Osteocyte (in vitro differentiated cells): ENCODE measurements around the gene YPEL1. TPM values are rescaled to one million over a fixed set of nuclear protein-coding genes. Genes with fewer than 3 reads are reported as not detected.
A peak's percentile ranks its signal among the peaks of the same experiment; 100 is the strongest.

ENCODE experiments used
- DNase-seq: peaks from one replicate; pipeline ENCODE4 v3.0.0; 2021; ENCODE audit warnings: mixed read lengths; ENCODE audit not compliant: unreplicated experiment; ENCODE audit errors: extremely low spot score
- H3K27ac Mint-ChIP-seq: one replicate; pipeline ENCODE4 v1.8.0; 2021; ENCODE audit warnings: mild to moderate bottlenecking, mixed read lengths; ENCODE audit not compliant: unreplicated experiment
- H3K27me3 Mint-ChIP-seq: one replicate; pipeline ENCODE4 v1.8.0; 2021; ENCODE audit warnings: mixed read lengths; ENCODE audit not compliant: unreplicated experiment
- H3K36me3 Mint-ChIP-seq: one replicate; pipeline ENCODE4 v1.8.0; 2021; ENCODE audit warnings: mixed read lengths; ENCODE audit not compliant: unreplicated experiment
- H3K4me1 Mint-ChIP-seq: one replicate; pipeline ENCODE4 v1.8.0; 2021; ENCODE audit warnings: mixed read lengths; ENCODE audit not compliant: unreplicated experiment
- H3K4me3 Mint-ChIP-seq: one replicate; pipeline ENCODE4 v1.8.0; 2021; ENCODE audit warnings: mild to moderate bottlenecking, moderate library complexity, mixed read lengths; ENCODE audit not compliant: unreplicated experiment
- H3K9me3 Mint-ChIP-seq: one replicate; pipeline ENCODE4 v1.8.0; 2021; ENCODE audit warnings: mixed read lengths; ENCODE audit not compliant: unreplicated experiment
- CTCF ChIP-seq: fragments of 200-600 bp; sonication (generic); IDR thresholded peaks from 2 replicates; pipeline ENCODE4 v1.5.0; 2021; ENCODE audit warnings: antibody characterized with exemption, mild to moderate bottlenecking, moderate library complexity
- total RNA-seq: library from RNA; stranded (reverse); gene quantifications from 2 replicates; pipeline ENCODE4 v1.2.1, GENCODE V29; 2021

The YPEL1 gene
- total RNA-seq, 1 donor from 2014 or later: 14.7 TPM

DNA sequence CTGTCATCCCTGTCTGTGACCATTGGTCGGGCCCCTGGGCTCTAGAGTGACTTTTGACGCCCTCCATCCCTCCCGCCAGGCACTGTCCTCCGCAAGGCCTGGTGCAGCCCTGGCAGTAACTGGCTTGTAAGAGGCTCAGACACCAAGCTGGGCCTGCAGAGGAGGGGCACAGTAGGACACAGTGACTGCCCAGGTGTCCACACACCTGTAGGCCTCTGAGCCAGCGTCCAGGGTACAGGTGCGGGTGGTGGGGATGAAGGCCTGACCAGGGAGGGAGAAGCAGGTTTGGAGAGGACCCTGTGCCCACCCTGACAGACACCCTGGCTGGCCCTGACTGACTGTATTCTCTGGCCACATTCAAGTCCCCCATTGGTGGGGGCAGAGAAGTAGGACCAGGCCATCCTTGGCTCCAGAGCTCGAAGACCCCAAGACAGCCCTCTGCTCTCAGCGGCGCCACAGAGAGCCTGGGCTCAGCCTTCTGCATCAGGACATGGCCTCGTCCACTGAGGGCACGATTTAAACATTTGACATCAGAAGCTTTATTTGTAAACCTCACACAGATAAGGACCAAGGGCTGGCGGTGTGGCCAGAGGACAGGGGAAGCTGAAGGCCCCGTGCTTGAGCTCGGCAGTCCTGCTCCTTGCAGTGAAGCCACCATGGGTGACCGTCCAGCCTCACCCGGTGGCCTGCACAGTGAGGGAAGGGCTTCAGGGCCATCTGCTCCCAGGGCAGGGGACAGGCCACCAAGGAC, 38.4 kb downstream of the YPEL1 start:
- DNase-seq: no peak
- Mint-ChIP-seq H3K9me3 (no peaks in the 10 kb centered on the region), H3K36me3 (peaks cover 34% of the 10 kb centered on the region), H3K4me3 (no peak overlapping the region), H3K27ac (peak overlapping the region; percentile 90), H3K4me1 (peaks cover 47% of the 10 kb centered on the region), H3K27me3 (no peaks in the 10 kb centered on the region)
- TF ChIP-seq CTCF: no peak

- no peak for TF ChIP-seq CTCF
- peaks cover 47% of the 10 kb centered on the region for H3K4me1 Mint-ChIP-seq
- peaks cover 30% of the 10 kb centered on the region for H3K36me3 Mint-ChIP-seq
- H3K27me3 Mint-ChIP-seq: no peaks in the 10 kb centered on the region
- no peak for DNase-seq
- no peak overlapping the region for H3K27ac Mint-ChIP-seq
- no peak overlapping the region for H3K4me3 Mint-ChIP-seq
- no peaks in the 10 kb centered on the region for H3K9me3 Mint-ChIP-seq
Observed at GRCh38 chr22:21696115-21696514, 39.5 kb downstream of the YPEL1 start.

DNA sequence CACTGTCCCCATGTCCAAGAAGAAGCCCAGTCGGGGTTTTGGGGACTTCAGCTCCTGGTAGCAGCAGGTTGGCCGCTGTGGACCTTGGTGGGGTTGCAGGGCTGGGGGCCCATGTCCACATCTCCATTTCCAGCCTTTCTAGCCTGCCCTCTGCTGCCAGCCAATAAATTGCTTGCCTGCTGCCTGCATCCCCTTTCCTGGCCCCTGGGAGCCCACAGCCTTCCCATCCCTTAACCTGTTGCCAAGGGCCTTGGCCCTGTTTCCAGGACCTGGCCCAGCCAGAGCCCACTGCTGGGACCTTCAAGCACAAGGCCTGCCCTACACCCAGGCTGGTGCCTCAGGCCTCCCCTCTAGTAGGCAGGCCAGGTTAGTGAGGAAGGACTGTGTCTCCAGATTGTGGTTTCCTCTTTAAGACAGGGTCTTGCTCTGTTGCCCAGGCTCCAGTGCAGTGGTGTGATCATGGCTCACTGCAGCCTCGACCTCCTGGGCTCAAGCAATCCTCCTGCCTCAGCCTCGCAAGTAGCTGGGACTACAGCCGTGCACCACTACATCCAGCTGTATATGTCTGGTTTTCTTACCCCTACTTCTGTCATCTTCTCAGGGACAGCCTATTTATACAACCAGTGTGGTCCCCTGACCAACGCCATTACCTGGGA, 40.0 kb downstream of the YPEL1 start:
- Mint-ChIP-seq H3K27me3 (no peaks in the 10 kb centered on the region), H3K27ac (no peak overlapping the region), H3K4me1 (peaks cover 48% of the 10 kb centered on the region), H3K9me3 (no peaks in the 10 kb centered on the region), H3K4me3 (no peak overlapping the region), H3K36me3 (peaks cover 25% of the 10 kb centered on the region)
- TF ChIP-seq CTCF: no peak
- no peak for DNase-seq

- no peaks in the 10 kb centered on the region for H3K27me3 Mint-ChIP-seq
- no peak for DNase-seq
- H3K9me3 Mint-ChIP-seq: no peaks in the 10 kb centered on the region
- no peak overlapping the region for H3K4me3 Mint-ChIP-seq
- H3K4me1 Mint-ChIP-seq: peaks cover 50% of the 10 kb centered on the region
- TF ChIP-seq CTCF: no peak
- peaks cover 24% of the 10 kb centered on the region for H3K36me3 Mint-ChIP-seq
- H3K27ac Mint-ChIP-seq: peak overlapping the region; percentile 38
Observed at GRCh38 chr22:21694795-21695429, 40.7 kb downstream of the YPEL1 start.

GRCh38 chr22:21694394-21694793, 41.2 kb downstream of the YPEL1 start:
- no peak overlapping the region for H3K27ac Mint-ChIP-seq
- no peak overlapping the region for H3K4me3 Mint-ChIP-seq
- peaks cover 47% of the 10 kb centered on the region for H3K4me1 Mint-ChIP-seq
- peaks cover 27% of the 10 kb centered on the region for H3K36me3 Mint-ChIP-seq
- no peak for TF ChIP-seq CTCF
- H3K9me3 Mint-ChIP-seq: no peaks in the 10 kb centered on the region
- no peak for DNase-seq
- no peaks in the 10 kb centered on the region for H3K27me3 Mint-ChIP-seq
